Fibroblast of peridontal ligament (primary cell): ENCODE results near the gene LMNTD2.

ENCODE experiments used
- DNase-seq: peaks from one replicate; pipeline ENCODE4 v3.0.0-alpha.2; 2010; ENCODE audit errors: extremely low read depth

Gene LMNTD2

GRCh38 chr11:551596-551995 is 8.9 kb downstream of the LMNTD2 start:
- DNase-seq, result no peak

- no peak for DNase-seq
Observed at GRCh38 chr11:551131-551530, 9.4 kb downstream of the LMNTD2 start.

GRCh38 chr11:550746-551085 is 9.8 kb downstream of the LMNTD2 start:
- no peak for DNase-seq

GRCh38 chr11:550021-550745 is 10.4 kb downstream of the LMNTD2 start:
- DNase-seq, result no peak

GRCh38 chr11:548700-549603 is 11.6 kb downstream of the LMNTD2 start:
- no peak for DNase-seq

GRCh38 chr11:545171-545570 is 15.4 kb downstream of the LMNTD2 start:
- no peak for DNase-seq

GRCh38 chr11:544817-545166 is 15.7 kb downstream of the LMNTD2 start:
- DNase-seq, result no peak

GRCh38 chr11:541433-541885 is 19.1 kb downstream of the LMNTD2 start:
- DNase-seq, result no peak

GRCh38 chr11:540583-541432 is 19.7 kb downstream of the LMNTD2 start:
- DNase-seq, result no peak

- no peak for DNase-seq
Observed at GRCh38 chr11:539971-540481, 20.5 kb downstream of the LMNTD2 start.

GRCh38 chr11:538431-539051 is 22.0 kb downstream of the LMNTD2 start:
- DNase-seq, result no peak

- no peak for DNase-seq
Observed at GRCh38 chr11:537622-538430, 22.7 kb downstream of the LMNTD2 start.

- DNase-seq, result peak; percentile 66
Observed at GRCh38 chr11:536841-537621, 23.5 kb downstream of the LMNTD2 start, which contains the start of gene LRRC56. Gene LRRC56 (plus strand): TSS chr11:537527. CDS start chr11:540685, 3,158 bp downstream.

GRCh38 chr11:535519-536454 is 24.8 kb downstream of the LMNTD2 start, which contains the start of gene HRAS:
Gene HRAS (minus strand): TSS chr11:535576.
- DNase-seq, result peak; percentile 90

- DNase-seq, result no peak
Observed at GRCh38 chr11:535210-535518, 25.4 kb downstream of the LMNTD2 start.

GRCh38 chr11:534396-535209 is 25.9 kb downstream of the LMNTD2 start:
- no peak for DNase-seq

- DNase-seq, result no peak
Observed at GRCh38 chr11:533586-534395, 26.7 kb downstream of the LMNTD2 start.
